ENCODE results near the gene SORCS2.

DNA sequence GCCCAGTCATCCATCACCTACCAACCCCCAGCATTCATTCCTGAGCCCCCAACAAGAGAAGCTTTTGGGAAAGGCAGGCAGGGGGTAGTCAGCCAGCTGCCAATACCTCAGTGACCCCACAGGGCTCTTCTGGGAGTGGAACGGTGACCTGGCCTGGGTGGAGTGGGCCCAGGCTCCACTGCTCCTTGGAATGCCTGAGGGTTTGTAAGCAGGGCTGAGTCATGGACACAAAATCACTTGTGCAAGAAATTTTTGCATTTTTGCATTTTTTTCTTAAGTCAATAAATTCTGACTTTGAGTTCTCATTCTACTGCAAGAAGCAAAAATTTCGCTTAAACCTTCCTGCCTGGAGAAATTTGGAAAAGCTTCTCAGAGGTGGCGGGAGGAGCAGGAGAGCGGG lies 18.5 kb downstream of the SORCS2 start:
- TF ChIP-seq, protein P1, sequence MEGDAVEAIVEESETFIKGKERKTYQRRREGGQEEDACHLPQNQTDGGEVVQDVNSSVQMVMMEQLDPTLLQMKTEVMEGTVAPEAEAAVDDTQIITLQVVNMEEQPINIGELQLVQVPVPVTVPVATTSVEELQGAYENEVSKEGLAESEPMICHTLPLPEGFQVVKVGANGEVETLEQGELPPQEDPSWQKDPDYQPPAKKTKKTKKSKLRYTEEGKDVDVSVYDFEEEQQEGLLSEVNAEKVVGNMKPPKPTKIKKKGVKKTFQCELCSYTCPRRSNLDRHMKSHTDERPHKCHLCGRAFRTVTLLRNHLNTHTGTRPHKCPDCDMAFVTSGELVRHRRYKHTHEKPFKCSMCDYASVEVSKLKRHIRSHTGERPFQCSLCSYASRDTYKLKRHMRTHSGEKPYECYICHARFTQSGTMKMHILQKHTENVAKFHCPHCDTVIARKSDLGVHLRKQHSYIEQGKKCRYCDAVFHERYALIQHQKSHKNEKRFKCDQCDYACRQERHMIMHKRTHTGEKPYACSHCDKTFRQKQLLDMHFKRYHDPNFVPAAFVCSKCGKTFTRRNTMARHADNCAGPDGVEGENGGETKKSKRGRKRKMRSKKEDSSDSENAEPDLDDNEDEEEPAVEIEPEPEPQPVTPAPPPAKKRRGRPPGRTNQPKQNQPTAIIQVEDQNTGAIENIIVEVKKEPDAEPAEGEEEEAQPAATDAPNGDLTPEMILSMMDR (conservative IDR thresholded peaks at IDR 0.05; ENCODE audit: low read depth, low read length), result no peak
- TF ChIP-seq EZH2 (IDR thresholded peaks at IDR 0.05; ENCODE audit: low read length, unreplicated experiment), result no peak

Measured in PC-3 (cell line).